Liver (tissue), 9 donors: ENCODE data around the gene TM4SF1. TPM values are rescaled to one million over a fixed set of nuclear protein-coding genes. Genes with fewer than 3 reads are reported as not detected.

ENCODE experiments used
- DNase-seq: peaks from one replicate; pipeline ENCODE4 v3.0.0-alpha.2; 2017; ENCODE audit warnings: low spot score
- H3K27ac ChIP-seq, 2 donors: one replicate each; pipeline ENCODE4 v1.7.0; 2013; ENCODE audit warnings: inconsistent platforms in 2 of 2, low read length in 2 of 2, control low read depth in 1 of 2, low read depth in 1 of 2, mild to moderate bottlenecking in 1 of 2
- H3K27me3 ChIP-seq, 4 donors: one replicate each; pipeline versions ENCODE4 v1.6.1 to v1.7.0; 2013; ENCODE audit warnings: low read length in 3 of 4, inconsistent platforms in 1 of 4, mild to moderate bottlenecking in 1 of 4, moderate library complexity in 1 of 4; ENCODE audit not compliant: control insufficient read depth in 4 of 4, insufficient read depth in 4 of 4
- H3K36me3 ChIP-seq, 4 donors: one replicate each; pipeline versions ENCODE4 v1.6.1 to v1.7.0; 2013; ENCODE audit warnings: low read length in 3 of 4, mild to moderate bottlenecking in 3 of 4, low read depth in 1 of 4, moderate library complexity in 1 of 4; ENCODE audit not compliant: control insufficient read depth in 4 of 4, insufficient read depth in 3 of 4
- H3K4me1 ChIP-seq, 4 donors: one replicate each; pipeline versions ENCODE4 v1.6.1 to v1.7.0; 2013; ENCODE audit warnings: low read length in 3 of 4, mild to moderate bottlenecking in 3 of 4, moderate library complexity in 1 of 4; ENCODE audit not compliant: control insufficient read depth in 4 of 4, insufficient read depth in 4 of 4
- H3K4me3 ChIP-seq, 3 donors: one replicate each; pipeline versions ENCODE4 v1.6.1 to v1.7.0; 2013; ENCODE audit warnings: low read length in 3 of 3, control low read depth in 1 of 3, low read depth in 1 of 3, mild to moderate bottlenecking in 1 of 3
- H3K9ac ChIP-seq, 2 donors: one replicate each; pipeline ENCODE4 v1.7.0; 2013; ENCODE audit warnings: low read length in 2 of 2, mild to moderate bottlenecking in 2 of 2, moderate library complexity in 2 of 2, control low read depth in 1 of 2, low read depth in 1 of 2
- H3K9me3 ChIP-seq, 4 donors: one replicate each; pipeline versions ENCODE4 v1.6.1 to v1.7.0; 2013; ENCODE audit warnings: low read length in 3 of 4; ENCODE audit not compliant: control insufficient read depth in 4 of 4
- CTCF ChIP-seq: fragments of 150-350 bp; IDR thresholded peaks from 2 replicates; pipeline ENCODE4 v1.5.1; 2017; ENCODE audit warnings: improper control_type of control experiment, low read depth, low read length; ENCODE audit not compliant: missing input control
- FOXA1 ChIP-seq: IDR thresholded peaks from 2 replicates; pipeline ENCODE4 v1.6.1; 2016; ENCODE audit warnings: antibody characterized with exemption
- HNF4A ChIP-seq, 2 donors: conservative IDR thresholded peaks; 2 replicates each; pipeline ENCODE4 v1.6.1; 2016; ENCODE audit warnings: antibody characterized with exemption in 2 of 2, mild to moderate bottlenecking in 2 of 2
- HNF4G ChIP-seq: IDR thresholded peaks from 2 replicates; pipeline ENCODE4 v1.6.1; 2016; ENCODE audit warnings: antibody characterized with exemption
- NR2F2 ChIP-seq: IDR thresholded peaks from 2 replicates; pipeline ENCODE4 v1.6.1; 2016; ENCODE audit warnings: antibody characterized with exemption
- REST ChIP-seq: IDR thresholded peaks from 2 replicates; pipeline ENCODE4 v1.6.1; 2016; ENCODE audit warnings: antibody characterized with exemption, mild to moderate bottlenecking
- RXRA ChIP-seq, 2 donors: IDR thresholded peaks; 2 replicates each; pipeline ENCODE4 v1.6.1; 2017 to 2018; ENCODE audit warnings: antibody characterized with exemption in 2 of 2, mild to moderate bottlenecking in 1 of 2
- SP1 ChIP-seq: IDR thresholded peaks from 2 replicates; pipeline ENCODE4 v1.6.1; 2018; ENCODE audit warnings: antibody characterized with exemption, mild to moderate bottlenecking
- TAF1 ChIP-seq: conservative IDR thresholded peaks from 2 replicates; pipeline ENCODE4 v1.6.1; 2016; ENCODE audit warnings: antibody characterized with exemption, mild to moderate bottlenecking
- YY1 ChIP-seq: IDR thresholded peaks from 2 replicates; pipeline ENCODE4 v1.6.1; 2016; ENCODE audit warnings: antibody characterized with exemption, mild to moderate bottlenecking
- WGBS: extraction: QIAGEN DNeasy Blood & Tissue Kit; methylation state at CpG from one replicate; pipeline ENCODE4 v1.1.7; 2013; 5-methylcytosine and 5-hydroxymethylcytosine counted together
- polyA plus RNA-seq, 2 donors: library from polyadenylated mRNA; stranded (reverse) in 1 of 2; unstranded in 1 of 2; fragments of 200-250 nt in 1 of 2; fragments of >200 nt in 1 of 2; fragmentation: Nextera tagmentation in 1 of 2; extraction: Ambion mirVana in 1 of 2; gene quantifications; one replicate each; pipeline versions ENCODE4 v1.2.1 to v1.2.3, GENCODE V29; 2013 to 2015
- total RNA-seq, 2 donors: library from RNA; depleted of rRNA; stranded (reverse); fragments of >200 nt; gene quantifications; one replicate each; pipeline ENCODE4 v1.2.3, GENCODE V29; 2014
- TF ChIP-seq, protein P1 (sequence below): IDR thresholded peaks from 2 replicates; pipeline ENCODE4 v1.6.1; 2016; ENCODE audit warnings: antibody characterized with exemption
- TF ChIP-seq, protein P2 (sequence below): IDR thresholded peaks from 2 replicates; pipeline ENCODE4 v1.6.1; 2016; ENCODE audit warnings: antibody characterized with exemption
- donor health status: healthy.
- donor health status: healthy.
- donor health status: healthy.
- donor health status: healthy.
- donor health status: healthy.

Gene TM4SF1
- total and polyA plus RNA-seq, 4 donors: 20.0 to 31.5 (median 25.1) TPM

- peaks cover 0 to 3% (median 0%) of the 10 kb centered on the region in 4 donors for H3K4me1 ChIP-seq
- DNase-seq: no peak
- H3K27me3 ChIP-seq: no peaks in the 10 kb centered on the region
- no peak overlapping the region for H3K9ac ChIP-seq
- TF ChIP-seq FOXA1: no peak
- TF ChIP-seq NR2F2: peak; percentile 97
- TF ChIP-seq SP1: peak; percentile 43
- TF ChIP-seq RXRA (IDR thresholded peaks at IDR 0.05): peak in 1 of 2 donors; percentile 17
- no peaks in the 10 kb centered on the region for H3K36me3 ChIP-seq
- H3K4me3 ChIP-seq: no peak overlapping the region
- H3K27ac ChIP-seq: no peak overlapping the region
- H3K9me3 ChIP-seq: no peaks in the 10 kb centered on the region
- WGBS: 100% methylated on average over 1 of the region's 1 CpG
Observed at GRCh38 chr3:149414557-149415231, 37.2 kb upstream of the TM4SF1 start.

- H3K27ac ChIP-seq: no peak overlapping the region
- 61% methylated on average over 1 of the region's 1 CpG for WGBS
- no peaks in the 10 kb centered on the region for H3K9me3 ChIP-seq
- H3K36me3 ChIP-seq: no peaks in the 10 kb centered on the region
- peaks cover 0 to 8% (median 2%) of the 10 kb centered on the region in 4 donors for H3K4me1 ChIP-seq
- H3K27me3 ChIP-seq: no peaks in the 10 kb centered on the region
- no peak overlapping the region for H3K9ac ChIP-seq
- TF ChIP-seq TAF1 (no peak), YY1 (no peak), HNF4G (no peak)
- TF ChIP-seq, protein P1, sequence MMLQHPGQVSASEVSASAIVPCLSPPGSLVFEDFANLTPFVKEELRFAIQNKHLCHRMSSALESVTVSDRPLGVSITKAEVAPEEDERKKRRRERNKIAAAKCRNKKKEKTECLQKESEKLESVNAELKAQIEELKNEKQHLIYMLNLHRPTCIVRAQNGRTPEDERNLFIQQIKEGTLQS: no peak
- no peak overlapping the region for H3K4me3 ChIP-seq
- DNase-seq: no peak
Observed at GRCh38 chr3:149411583-149411982, 34.1 kb upstream of the TM4SF1 start.

- Histone ChIP-seq H3K36me3 (no peaks in the 10 kb centered on the region), H3K27ac (no peak overlapping the region), H3K4me1 (peaks cover 2 to 12% (median 7%) of the 10 kb centered on the region in 4 donors), H3K27me3 (no peaks in the 10 kb centered on the region), H3K9ac (no peak overlapping the region), H3K4me3 (no peak overlapping the region), H3K9me3 (no peaks in the 10 kb centered on the region)
- TF ChIP-seq TAF1 (no peak), HNF4G (no peak), HNF4A (conservative IDR thresholded peaks at IDR 0.05) (no peak), CTCF (no peak), SP1 (no peak), REST (no peak), NR2F2 (no peak)
- TF ChIP-seq, protein P2, sequence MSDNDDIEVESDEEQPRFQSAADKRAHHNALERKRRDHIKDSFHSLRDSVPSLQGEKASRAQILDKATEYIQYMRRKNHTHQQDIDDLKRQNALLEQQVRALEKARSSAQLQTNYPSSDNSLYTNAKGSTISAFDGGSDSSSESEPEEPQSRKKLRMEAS: no peak
- no peak for DNase-seq
- WGBS: 96% methylated on average over 2 of the region's 2 CpGs
Observed at GRCh38 chr3:149409351-149409750, 31.9 kb upstream of the TM4SF1 start.
